Stimulated activated CD8-positive, alpha-beta memory T cell treated with anti-CD3 and anti-CD28 coated beads, Interleukin-12 subunit alpha, Interleukin-12 subunit beta, amount 100 ng/mL, for 4 hours (primary cell): ENCODE measurements around the gene RTN4R.
"Not testable (repeated sequence)": the region's sequence is repeated elsewhere in the genome, so short reads cannot be mapped to it uniquely, and the experiment has no call there.

Experiments
- DNase-seq: peaks from one replicate; pipeline ENCODE4 v3.0.0-alpha.2; 2020; ENCODE audit warnings: low read depth

RTN4R gene

DNA sequence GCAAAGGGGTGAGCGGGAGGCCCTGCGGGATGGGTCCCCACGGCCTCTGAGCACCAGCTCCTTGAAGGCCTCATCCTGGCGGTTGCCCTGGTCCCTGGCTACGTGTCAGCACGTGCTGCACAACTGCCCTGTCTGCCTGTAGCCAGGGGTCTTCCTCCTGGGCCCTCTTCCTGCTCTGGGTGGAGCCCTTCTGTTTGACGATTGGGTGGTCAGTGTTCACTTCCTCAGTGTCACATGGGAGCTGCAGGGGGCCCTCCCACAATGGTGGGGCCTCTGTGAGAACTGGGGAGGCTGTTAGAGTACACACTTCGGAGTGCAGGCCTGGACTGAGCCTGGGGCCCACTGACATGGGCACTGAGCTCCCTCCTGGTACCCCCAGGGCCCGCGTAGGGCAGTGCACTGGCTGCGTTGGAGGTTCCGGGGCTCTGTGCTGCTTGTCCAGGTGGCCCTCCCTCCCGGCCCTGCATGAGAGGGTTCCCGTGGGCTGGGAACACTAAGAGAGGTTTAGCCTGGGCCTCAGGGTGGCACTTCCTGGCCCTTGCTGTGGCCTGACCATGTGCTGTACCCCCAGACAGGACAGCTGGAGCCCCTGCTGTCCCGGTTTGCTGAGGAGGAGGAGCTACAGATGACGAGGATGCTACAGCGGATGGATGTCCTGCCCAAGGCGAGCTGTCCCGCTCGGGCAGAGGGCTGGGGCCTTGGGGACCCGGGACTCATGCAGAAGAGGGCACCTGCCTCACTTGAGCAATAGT is 38.0 kb upstream of the RTN4R start:
- no peak for DNase-seq

DNA sequence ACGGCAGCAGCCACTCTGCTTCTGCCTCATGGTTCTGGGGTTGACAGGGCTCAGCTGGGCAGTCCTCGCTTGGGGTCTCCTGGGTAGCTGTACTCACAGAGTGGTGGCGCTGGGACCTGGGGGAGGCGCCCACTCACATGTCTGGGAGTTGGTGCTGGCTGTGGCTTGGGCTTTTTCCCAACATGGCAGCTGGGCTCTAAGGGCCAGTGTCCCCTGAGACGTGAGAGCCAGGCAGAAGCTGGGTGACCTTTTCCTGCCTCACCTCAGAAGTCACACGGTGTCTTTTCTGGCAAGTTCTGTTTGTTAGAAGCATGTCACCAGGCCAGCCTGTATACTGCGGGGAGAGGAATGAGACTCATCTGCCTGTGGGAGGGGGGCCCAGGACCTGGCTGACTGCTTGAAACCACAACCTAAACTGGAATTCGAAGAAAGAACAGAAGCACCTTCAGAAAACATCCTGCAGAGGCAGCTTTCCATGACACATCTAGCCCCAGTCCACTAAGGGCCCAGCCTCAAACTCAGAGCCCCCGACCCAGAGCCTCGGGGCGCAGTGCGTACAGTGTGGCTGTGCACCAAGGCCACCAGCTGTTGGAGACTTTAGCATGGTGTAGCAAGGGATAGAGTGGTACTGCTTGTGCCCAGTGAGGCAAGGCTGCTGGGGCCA is 37.2 kb upstream of the RTN4R start:
- DNase-seq: not testable (repeated sequence)

DNA sequence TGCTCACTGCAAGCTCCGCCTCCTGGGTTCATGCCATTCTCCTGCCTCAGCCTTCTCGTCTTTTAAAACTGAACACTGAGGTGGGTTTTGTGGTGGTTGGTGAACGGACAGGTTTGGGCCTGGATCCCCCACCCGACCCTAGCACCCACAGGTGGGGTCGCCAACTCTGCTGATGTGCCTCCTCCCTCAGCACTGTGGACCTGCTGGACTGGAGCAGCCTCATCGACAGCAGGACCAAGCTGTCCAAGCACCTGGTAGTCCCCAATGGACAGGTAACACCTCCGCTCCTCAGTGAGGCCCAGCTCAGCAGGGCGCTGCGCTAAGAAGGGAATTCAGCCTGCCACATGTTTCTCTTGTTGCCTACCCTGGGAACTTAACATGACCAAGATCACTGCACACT is 36.5 kb upstream of the RTN4R start:
- DNase-seq: no peak

DNA sequence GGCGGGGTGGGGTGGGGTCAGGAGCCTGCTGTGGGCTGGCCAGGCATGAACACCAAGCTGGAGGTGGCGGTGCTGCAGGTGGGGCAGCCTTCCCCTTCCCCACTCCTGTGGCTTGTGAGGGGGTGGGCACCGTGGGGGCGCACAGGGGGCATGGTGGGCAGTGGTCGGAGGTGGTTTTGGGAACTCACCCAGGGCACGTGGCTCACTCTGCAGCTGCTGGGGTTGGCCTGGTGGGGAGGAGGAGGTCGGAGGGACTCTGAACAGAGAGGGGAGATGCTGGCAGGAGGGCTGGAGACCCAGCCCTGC is 35.1 kb upstream of the RTN4R start:
- DNase-seq: not testable (repeated sequence)

DNA sequence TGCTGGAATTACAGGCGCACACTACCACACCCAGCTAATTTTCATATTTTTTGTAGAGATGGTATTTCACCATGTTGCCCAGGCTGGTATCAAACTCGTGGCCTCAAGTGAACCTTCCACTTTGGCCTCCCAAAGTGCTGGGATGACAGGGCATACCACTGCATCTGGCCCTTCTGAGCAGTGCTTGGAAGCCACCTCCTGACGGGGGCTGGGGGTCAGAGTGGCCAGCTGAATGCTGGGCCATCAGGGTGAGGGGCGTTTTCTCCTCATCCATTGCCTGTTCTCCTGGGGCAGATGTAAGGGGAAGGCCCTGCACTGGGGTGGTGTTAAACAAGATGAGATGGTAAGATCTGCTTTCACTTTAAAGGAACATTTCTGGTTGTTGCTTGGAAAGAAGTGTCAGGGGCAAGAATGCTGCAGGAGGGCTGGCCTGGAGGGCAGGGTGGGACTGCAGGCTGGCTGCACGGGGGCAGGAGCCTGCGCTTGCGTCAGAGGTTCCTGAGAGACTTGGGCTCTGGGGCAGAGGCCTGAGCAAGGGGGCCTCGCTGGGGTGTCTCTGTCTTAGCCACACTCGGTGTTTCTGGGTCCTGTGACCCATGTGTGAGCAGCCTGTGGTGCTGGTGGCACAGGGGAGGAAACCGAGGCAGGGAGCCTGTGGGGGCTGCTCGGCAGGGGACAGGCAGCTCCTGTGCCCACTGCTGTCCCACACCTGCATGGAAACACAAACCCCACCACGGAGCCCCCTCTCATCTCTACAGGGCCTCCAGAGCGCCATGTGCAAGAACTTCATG is 34.5 kb upstream of the RTN4R start:
- no peak for DNase-seq

DNA sequence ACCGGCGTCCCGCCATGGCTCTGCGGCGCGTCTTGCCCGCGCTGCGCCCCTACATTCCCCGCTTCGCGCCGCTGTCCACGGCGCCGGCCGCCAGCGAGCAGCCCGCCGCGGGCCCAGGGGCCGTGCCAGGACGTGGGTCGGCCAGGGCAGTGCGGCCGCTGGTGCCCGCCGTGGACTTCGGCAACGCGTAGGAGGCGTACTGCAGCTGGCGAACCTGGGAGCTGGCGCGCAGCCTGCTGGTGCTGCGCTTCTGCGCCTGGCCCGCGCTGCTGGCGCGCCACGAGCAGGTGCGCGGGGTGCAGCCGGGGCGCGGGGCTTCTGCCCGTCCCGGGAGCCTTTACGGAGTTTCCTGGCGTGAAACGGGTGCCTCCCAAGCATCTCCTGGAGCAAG is 31.6 kb upstream of the RTN4R start:
- DNase-seq: no peak

DNA sequence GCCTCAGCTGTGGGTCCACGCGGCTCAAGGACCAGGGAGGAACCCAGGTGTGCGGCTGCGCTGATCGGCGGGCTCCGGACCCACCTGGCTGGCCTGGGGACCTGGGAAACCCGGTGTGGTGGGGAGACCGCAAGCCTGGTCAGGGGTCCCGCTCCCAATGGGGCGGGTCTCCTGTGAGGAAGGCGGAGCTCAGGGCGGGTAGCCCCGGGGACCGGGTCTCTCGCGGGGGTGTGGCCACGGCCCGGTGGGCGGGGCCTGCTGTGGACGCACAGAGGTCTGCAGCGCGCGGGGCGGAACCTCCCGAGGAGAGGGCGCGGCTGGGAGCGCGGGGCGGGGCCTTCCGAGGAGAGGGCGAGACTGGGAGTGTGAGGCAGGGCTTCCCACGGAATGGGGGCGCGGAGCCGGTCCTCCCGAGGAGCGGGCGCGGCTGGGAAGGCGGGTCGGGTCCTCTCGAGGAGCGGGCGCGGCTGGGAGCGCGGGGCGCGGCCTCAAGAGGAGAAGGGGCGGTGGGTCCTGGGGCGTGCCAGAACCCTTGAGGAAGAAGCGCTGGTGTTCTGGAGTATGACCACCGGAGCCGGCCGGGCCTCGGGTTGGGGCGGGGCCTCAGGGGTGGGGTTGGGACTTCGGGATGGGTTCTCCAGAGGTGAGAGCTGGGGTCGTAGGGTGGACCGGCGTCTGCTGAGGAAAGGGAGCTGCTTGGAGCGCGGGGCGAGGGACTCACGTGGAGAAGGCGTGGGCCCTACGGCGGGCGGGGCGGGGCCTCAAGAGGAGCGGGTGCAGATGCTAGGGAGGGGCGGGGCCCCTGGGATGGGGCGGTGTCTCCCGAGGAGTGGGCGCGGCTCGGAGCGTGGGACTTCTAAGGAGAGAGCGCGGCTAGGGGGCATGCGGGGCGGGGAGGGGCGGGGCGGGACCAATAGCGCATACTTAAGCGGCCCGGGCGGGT is 31.0 kb upstream of the RTN4R start:
- DNase-seq: peak; percentile 82

DNA sequence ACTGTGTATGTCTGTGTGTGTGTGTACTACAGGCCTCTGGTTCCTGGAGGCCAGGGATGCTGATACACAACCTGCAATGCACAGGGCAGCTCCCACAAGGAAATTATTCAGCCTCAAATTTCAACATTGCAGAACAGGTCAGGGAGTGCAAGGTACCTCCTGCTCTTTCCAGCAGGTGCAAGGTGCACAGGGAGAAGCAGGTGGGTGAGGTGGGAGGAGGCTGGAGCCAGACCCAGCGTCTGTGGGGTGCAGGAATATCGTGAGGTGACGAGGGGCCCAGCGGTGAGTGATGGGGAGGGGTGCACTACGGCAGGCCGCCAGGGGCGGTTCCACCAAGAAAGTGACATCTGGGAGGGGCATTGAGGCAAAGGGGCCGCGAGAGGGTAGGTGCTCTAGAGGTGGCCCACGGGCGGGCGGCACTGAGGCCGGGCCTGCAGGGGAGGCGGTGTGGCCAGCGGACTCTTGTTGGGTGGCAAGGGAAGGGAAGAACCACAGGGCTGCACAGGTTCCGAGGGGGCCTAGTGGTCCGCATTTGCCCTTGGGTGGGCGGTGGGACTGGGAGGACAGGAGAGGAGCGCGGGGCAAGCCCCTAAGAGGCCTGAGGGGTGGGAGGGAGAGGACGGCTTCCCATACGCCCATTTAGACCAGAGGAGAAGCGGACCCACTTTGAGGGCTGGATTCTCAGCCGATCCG is 30.1 kb upstream of the RTN4R start:
- DNase-seq: no peak

DNA sequence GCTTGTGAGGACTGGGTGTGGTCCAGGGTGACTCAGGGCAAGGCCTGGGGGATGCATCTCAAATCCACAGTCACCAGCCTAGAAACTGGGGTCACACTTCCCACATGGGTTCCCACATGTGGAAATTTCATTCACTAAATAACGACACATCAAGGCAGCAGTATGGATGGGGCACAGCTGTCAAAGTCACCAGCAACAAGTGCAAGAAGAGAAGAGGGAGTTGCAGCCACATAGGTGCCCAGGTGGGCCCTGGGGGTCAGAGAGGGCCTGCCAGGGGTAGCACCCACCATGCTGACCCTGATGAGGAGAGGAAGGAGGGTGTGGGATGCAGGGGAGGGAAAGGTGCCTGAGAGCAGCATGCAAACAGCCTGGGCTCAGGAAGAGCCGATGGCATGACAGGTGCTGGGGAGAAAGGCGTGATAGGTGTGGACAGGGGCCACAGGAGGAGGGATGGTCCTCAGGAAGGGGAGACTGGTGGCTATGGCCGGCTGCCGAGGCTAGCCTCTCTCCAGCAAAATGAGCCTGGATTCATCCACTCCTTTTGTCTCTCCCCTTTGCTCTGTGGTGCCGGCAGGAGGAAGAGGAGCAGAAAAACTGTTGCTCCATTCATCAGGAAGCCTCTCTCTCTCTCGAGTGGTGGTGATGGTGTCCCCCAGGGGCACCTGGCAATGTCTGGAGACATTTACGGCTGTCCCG is 29.4 kb upstream of the RTN4R start:
- no peak for DNase-seq

DNA sequence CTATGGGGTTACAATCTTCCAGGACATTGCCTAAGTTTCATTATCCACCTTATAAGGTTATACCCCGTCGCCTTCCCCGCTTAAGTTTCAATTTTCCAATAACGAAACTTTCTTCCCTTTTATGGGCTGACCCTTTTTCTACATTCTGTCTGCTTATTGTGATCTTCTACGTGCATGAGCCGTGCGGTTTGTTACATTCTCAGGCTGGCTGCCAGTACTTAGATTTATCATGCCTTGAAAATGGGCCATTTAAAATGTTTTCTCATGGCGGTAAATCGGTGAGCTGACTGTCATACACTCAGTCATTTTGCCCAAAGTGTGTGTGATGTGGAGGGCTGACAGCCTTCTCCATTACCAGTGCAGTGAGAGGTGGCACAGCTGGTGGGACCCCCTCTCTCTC is 28.5 kb upstream of the RTN4R start:
- DNase-seq: no peak

DNA sequence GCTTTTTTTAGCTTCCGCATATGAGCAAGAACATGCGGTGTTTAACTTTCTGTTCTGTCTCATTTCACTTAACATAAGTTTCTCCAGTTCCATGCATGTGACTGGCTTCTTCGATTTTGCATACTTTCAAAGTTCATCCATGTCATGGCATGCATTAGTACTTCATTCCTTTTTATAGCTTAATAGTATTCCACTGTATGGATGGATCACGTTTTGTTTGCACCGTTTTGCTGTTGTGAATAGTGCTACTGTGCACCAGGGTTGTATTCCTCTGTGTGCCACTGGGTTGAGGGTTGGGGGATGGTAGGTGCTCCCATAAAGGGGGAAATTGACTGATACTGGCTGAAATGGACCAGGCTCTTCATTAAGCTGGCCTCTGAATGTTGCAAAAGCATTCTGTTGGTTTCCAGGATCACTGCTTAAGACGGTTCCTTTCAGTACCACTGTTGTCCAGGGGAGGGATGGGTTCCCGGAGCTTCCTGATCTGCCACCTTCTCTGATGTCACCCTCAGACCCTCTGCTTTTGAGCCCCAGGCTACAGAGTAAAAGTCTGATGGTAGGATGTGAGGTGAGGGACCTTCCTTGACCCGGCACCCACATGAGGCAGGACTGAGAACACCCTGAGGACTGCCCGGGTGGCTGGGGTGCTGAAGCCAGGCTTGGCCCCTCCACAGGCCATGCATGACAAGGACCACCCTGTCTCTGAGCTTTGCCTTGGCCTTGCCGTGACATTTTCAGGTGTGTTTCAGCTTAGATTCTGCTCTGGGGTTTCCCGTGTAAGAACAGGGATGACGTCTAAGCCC is 27.3 kb upstream of the RTN4R start:
- no peak for DNase-seq

DNA sequence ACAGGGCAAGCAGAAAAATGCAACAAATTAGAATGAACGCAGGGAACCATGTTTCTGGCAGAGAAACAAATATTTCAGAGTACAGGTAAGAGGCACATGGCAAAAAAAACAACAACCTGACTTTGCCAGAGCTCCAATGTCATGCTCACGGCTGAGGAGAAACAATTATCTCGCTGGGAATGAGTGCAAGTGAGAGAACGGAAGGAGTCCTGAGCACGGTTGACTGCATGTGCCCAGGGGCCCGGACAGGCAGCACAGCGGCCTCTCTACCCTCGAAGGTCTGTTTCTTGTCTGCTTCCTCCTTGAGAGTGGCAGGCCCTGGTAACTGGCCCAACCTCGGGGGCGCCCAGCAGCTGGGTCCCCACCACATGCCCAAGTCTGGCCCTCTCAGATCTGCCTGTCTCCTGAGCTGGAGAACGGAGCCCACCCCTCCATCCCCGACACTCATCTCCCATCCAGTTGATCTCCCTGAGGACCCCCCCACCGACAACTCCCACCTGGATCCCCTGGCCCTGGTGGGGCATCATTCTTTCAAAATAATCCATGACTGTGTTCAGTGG is 24.6 kb upstream of the RTN4R start:
- no peak for DNase-seq

DNA sequence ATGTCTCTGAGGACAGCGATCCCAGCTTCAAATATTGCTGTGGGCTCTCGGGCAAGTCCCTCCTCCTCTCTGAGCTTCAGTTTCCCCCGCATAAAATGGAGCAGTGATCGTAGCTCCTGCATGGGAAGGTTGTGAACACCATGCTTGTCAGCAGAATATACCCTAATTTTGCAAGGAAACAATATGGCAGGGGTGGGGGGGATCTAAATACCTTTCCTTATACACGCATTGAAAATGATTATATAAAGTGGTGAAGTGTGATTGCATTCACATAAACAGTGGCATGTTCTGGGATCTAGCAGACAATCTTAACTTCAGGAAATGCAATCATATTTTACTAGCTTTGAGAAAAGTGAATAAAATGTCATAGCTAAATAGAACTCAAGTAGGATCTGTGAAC is 24.0 kb upstream of the RTN4R start:
- no peak for DNase-seq

DNA sequence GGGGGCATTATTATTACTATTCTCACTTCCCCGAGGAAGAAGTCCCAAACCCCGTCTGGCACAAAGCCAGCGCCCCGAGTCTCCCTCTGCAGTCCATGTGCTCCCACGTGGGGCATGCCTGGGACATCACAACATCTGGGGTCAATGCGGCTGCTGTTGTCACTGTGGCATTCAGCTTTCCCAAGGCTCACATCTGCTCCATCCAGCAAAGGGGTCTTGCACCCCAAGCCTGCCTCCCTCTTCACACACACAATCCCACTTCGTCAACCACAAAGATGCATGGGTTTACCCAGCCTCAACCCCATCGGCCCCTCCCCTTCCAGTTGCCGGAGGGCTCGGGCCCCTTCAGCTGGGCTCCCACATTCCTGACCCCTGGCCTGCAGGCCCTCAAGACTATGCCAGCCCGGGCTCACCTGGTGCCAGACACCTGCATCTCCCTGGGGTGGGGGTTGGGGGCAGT is 23.5 kb upstream of the RTN4R start:
- no peak for DNase-seq

DNA sequence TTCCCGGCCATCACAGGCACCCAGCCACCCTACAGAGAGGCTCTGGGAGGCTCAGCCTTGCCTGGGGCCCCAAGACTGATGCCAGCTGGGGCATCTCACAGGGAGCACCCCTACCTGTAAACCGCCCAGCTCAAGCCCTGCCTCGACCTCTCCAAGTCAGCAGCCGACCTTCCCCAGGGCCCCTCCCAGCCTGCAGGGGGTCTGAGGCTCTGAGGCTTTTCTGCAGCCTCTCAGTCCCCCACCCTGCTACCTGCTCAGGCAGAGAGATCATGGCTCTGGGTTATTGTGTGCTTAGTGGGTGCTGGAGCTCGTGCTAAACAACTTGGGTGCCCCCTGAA is 23.1 kb upstream of the RTN4R start:
- no peak for DNase-seq

DNA sequence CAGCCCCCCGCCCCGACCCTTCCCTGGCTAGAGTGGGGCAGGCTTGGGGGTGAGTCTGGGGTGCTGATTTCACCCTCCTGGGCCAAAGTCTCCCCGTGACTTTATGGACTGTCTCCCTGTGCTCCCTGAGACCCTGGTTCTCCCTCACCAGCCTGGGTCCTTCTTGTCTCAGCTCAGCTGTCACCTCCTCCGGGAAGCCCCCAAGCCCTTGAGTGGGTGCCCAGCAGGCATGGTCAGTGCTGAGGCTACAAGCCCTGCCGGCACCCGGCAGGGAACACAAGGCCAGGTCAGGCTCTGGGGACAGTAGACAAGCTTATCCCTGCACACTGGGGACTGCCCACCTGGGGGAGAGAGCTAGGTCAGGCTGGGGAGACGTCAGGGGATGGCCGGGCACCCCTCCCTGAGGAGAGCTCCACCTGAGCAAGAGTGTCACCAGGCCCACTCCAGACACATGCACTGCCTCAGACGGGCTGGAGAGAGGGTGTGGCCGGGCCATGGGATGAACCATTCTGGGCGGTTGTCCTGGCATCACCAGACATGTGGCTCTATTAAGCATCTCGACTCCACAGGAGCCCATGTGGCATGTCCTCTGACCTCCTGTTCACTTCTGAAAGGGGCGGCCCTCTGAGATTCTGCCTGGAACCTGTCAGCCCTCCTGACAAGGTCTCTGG is 22.6 kb upstream of the RTN4R start:
- DNase-seq: no peak

DNA sequence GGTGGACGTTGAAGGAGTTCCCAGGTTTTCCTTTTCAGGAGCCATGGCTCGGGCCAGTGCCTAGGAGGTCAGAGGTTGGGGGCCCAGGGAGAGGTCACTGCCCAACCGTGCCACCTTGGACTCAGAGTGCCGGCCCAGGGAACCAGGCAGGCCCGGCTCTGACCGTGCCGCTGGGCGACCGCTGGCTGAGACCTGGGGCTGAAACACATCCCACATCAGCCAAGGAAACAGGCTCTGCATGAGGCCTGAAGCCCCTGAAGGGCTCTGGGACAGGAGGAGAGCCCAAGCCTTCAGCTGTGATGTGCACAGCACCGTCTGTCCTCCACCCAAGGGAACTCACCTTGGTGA is 21.9 kb upstream of the RTN4R start:
- DNase-seq: no peak

DNA sequence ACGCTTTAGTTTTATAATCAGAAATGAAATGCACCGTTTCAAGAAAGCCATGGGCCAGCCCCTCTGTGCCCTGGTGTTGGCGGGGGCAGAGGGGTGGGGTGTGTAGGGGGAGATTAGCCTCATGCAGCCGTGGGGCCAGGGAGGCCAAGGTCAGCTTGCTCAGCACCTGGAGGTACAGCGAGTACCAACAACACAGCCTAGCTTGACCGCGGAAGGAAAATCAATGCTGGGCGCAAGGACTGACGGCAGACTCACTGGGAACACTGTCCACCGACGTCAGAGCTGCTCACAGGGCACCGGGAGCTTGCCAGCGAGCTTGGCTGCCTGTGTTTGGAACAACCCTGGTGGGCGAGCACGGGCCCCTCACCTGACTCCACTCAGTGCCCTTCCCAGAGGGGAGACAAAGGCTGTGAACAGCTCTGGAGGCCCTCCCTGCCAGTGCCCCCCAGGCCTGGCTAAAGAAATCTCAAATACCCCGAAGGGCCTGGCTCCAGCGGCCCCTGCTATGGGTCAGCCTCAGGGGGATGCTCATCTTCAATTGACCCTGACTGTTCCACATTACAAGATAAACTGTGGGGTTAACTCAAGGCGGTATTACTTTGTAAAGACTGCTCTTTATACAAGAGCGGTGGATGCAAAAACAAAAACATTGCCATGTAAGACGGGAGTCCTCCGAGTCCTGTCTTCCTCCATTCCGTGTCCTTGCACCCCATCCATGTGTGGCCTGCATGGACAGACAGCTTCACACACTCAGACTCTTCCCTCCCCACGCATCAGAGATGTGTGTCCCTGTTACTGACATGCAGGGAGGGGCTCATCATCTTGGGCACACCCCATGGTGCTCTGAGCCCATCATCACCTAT is 21.3 kb upstream of the RTN4R start:
- DNase-seq: not testable (repeated sequence)
